ENCODE data around the gene HDAC11.

DNA sequence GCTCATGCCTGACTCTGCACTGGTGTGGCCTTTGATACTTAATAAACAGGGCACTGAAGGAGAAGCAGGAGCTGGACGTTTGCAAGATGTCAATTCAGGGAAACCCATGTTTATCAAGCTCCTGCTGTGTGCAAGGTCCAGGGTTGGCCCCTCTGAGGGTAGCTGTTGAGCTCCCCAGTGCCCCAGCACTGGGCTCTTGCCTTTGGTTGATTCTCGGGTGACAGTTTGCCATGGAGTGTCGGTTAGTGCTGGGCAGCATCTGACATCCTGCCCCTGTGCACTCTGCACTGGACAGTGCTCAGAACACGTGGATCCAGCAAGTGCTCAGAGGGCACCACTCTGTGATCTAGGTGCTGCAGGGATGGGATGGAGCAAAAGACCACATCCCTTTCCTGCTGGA, 7.3 kb downstream of the HDAC11 start:
- TF ChIP-seq, protein P1, sequence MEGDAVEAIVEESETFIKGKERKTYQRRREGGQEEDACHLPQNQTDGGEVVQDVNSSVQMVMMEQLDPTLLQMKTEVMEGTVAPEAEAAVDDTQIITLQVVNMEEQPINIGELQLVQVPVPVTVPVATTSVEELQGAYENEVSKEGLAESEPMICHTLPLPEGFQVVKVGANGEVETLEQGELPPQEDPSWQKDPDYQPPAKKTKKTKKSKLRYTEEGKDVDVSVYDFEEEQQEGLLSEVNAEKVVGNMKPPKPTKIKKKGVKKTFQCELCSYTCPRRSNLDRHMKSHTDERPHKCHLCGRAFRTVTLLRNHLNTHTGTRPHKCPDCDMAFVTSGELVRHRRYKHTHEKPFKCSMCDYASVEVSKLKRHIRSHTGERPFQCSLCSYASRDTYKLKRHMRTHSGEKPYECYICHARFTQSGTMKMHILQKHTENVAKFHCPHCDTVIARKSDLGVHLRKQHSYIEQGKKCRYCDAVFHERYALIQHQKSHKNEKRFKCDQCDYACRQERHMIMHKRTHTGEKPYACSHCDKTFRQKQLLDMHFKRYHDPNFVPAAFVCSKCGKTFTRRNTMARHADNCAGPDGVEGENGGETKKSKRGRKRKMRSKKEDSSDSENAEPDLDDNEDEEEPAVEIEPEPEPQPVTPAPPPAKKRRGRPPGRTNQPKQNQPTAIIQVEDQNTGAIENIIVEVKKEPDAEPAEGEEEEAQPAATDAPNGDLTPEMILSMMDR (IDR thresholded peaks at IDR 0.05 in 2 of 3, conservative IDR thresholded peaks at IDR 0.05 in 1 of 3; ENCODE audit: insufficient read depth in 2 of 3, low read depth in 1 of 3, low read length in 3 of 3): no peak
- TF ChIP-seq POLR2AphosphoS2 (IDR thresholded peaks at IDR 0.05; ENCODE audit: low read length) (no peak), MYBL2 (IDR thresholded peaks at IDR 0.05; ENCODE audit: low read depth) (no peak), MYBL2 (CRISPR knock-in tag; IDR thresholded peaks at IDR 0.05; ENCODE audit: borderline replicate concordance) (no peak)

Data from K562 (cell line).